Keratinocyte (primary cell): ENCODE measurements around the gene HCN2.

ENCODE experiments used
- CTCF ChIP-seq, 3 experiments: IDR thresholded peaks in 1 of 3; conservative IDR thresholded peaks in 1 of 3; optimal IDR thresholded peaks in 1 of 3; 2 replicates in 2 of 3; 3 replicates in 1 of 3; pipeline versions ENCODE3 to v1.5.1; 2011; ENCODE audit warnings: low read length in 3 of 3, mild to moderate bottlenecking in 3 of 3, moderate library complexity in 2 of 3, control low read depth in 1 of 3, inconsistent platforms in 1 of 3; ENCODE audit not compliant: insufficient read depth in 2 of 3; ENCODE audit errors: extremely low read depth in 1 of 3
- EZH2 ChIP-seq: IDR thresholded peaks from one replicate; pipeline ENCODE4 v1.6.1; 2012; ENCODE audit warnings: inconsistent platforms, mild to moderate bottlenecking, low read length, moderate library complexity

- TF ChIP-seq CTCF (optimal IDR thresholded peaks at IDR 0.05 in 1 of 3, IDR thresholded peaks at IDR 0.05 in 1 of 3, conservative IDR thresholded peaks at IDR 0.05 in 1 of 3; ENCODE audit: extremely low read depth in 1 of 3, insufficient read depth in 2 of 3, low read length in 3 of 3) (no peak), EZH2 (no peak)
These were observed at the start of gene HCN2 for GRCh38 chr19:589693-590395.
